CD4-positive, alpha-beta T cell treated with Interleukin-4 for 4 hours (primary cell): Measurements from ENCODE around the gene ZNF79.

ENCODE experiments used
- DNase-seq: peaks from one replicate; pipeline ENCODE4 v3.0.0-alpha.2; 2020

ZNF79 gene

DNA sequence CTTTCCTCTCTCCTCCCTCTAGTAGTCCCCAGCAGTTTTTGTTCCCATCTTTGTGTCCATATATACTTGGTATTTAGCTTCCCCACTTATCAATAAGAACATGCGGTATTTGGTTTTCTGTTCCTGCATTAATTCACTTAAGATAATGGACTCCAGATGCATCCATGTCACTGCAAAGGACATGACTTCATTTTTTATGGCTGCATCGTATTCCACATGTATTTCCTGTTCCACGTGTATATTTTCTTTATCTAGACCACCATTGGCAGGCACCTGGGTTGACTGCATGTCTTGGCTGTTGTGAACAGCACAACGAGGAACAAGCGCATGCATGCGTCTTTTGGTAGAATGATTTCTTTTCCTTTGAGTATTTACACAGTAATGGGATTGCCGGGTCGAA is 6.2 kb downstream of the ZNF79 start:
- DNase-seq, result no peak

DNA sequence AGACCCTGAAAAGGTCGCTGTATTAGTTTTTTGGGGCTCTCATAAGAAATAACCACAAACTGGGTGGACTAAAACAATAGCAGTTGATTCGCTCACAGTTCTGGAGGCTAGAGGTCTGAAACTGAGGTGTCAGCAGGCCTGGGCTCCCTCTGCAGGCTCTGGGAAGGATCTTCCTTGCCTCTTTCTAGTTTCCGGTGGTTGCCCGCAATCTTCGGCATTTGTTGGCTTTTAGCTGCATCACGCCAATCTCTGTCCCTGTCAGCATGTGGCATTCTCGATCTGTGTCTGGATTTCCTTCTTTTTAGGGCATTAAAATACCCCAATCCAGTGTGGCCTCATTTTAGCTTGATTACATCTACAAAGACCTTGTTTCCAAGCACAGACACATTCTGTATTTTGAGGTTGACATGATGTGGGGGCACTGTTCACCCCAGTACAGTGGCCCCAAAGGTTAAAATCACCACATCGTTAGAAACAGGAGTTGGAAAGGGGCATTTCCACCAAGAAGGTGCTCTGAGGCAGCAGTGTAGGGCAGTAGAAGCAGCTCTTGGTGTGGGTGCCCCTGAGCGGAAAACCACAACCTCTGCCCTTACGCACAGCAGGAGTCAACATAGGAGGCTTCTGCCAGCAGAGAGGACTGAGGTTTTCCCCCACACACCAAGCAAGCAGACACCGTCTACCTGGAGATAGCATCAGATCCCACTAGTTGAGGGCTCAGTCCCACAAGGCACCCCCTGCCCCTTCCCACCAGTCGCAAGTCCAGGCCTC is 13.5 kb downstream of the ZNF79 start:
- peak; percentile 36 for DNase-seq

DNA sequence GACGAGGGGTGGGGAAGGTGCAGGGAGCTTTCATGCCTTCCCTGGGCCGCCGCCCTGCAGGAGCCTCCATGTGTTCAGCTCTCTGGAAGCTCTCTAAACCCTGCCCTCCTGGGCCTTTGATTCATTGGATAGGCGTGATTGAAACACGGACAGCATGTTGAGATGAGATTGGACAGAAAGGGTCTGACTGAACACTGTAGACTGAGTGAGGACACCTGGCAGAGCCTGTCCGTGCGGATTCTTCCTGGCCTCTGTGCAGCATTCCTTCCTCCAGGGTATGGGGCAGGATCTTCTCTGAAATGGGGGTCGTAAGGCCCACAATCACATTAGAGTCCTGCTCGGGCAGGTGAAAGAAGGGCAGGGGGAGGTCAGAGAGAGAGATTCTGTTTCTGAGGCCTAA is 14.2 kb downstream of the ZNF79 start:
- no peak for DNase-seq

DNA sequence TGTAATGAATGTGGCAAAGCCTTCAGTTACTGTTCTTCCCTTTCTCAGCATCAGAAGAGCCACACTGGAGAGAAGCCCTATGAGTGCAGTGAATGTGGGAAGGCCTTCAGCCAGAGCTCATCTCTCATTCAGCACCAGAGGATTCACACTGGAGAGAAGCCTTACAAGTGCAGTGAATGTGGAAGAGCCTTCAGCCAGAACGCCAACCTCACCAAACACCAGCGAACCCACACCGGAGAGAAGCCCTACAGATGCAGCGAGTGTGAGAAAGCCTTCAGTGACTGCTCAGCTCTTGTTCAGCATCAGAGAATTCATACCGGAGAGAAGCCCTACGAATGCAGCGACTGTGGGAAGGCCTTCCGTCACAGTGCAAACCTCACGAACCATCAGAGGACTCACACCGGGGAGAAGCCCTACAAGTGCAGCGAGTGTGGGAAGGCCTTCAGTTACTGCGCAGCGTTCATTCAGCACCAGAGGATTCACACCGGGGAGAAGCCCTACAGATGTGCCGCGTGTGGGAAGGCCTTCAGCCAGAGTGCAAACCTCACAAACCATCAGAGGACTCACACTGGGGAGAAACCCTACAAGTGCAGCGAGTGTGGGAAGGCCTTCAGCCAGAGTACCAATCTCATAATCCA is 20.2 kb downstream of the ZNF79 start:
- no peak for DNase-seq

DNA sequence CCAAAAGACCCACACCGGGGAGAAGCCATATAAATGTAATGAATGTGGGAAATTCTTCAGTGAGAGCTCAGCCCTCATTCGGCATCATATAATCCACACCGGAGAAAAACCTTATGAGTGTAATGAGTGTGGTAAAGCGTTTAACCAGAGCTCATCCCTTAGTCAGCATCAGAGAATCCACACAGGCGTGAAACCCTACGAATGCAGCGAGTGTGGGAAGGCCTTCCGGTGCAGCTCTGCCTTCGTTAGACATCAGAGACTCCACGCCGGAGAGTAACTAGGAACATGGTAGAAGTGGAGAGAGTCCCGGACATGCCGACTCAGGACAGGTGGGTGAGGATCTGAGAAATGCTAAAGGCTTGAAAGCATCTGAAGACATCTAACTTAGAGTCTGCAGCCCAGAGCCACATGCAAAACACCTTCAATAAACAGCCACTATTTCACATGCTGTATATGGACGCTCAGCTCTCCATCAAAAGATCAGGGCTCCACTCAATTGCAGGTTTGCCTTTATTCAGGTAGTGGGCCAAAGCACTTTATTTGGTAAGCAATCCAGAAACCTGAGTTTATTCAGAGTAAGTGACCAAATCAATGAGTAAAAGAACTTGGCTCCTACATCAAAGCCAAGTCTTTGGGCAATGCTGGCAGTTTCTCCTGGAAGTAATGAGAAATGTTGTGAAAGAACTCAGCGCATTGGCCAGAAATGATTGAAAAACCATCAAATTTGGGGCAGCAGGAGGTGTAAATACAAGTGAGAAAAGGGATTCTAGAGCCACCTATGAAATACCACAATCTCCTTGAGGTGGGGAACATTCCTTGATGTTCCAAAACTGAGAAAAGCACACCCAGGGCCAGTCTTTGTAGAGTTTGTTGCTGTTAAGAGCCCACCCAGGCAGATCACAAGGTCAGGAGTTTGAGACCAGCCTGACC is 21.0 kb downstream of the ZNF79 start:
- DNase-seq, result no peak

DNA sequence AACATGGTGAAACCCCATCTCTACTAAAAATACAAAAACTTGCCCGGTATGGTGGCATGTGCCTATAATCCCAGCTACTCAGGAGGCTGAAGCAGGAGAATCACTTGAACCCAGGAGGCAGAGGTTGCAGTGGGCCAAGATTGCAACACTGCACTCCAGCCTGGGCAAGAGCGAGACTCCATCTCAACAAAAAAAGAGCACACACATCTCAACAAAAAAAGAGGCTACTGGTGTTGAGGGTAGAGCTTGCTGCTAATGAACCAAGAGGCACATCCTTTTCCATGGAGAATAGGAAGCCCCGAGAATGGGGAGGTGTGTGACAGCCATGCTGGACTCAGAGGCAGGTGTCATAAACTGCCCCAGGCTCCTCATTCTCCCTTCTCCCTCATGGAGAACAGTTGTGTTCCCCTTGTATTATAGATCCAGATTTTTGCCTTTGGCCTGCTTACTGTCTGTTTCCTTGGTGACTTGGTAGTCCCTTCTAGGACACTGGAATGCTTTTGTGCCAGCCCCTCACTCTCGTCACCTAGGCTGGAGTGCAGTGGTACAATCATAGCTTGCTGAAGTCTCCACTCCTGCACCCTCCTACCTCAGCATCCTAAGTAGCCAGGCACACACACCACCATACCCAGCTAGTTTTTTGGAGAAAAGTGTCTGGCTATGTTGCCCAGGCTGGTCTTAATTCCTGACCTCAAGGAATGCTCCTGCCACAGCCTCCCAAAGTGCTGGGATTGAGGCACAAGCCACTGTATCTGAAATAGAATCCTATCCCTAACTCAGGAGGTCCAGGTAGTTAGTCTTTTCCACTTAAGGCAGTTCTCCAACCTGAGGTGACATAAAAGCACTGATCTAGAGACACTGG is 21.9 kb downstream of the ZNF79 start:
- DNase-seq, result no peak

DNA sequence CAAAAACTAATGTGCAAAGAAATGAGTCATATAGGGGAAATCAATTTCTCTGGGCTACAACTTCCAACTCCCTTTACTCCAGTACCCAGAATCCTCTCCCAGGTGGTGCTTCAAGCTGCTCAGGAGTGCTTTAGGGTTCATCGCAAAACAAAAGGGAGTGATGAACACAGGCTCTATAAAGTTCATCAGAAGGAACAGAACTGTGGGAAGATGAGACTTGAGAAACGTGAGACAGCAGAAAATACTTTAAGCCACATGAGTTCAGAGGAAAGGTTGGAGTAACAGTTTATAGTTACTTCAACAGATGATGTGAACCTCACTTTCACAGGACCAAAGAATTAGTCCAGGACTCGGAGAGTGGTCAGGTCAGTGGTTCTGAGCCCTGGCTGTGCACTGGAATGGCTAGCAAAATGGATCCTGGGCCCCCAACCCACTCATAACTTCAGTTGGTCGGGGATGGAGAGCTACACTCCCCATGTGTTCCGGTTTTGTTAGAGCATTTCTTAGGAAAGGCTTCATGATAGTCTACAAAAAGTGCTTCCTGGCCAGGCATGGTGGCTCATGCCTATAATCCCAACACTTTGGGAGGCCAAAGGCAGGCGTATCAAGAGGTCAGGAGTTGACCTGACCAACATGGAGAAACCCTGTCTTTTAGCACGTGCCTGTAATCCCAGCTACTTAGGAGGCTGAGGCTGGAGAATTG is 22.7 kb downstream of the ZNF79 start:
- no peak for DNase-seq

DNA sequence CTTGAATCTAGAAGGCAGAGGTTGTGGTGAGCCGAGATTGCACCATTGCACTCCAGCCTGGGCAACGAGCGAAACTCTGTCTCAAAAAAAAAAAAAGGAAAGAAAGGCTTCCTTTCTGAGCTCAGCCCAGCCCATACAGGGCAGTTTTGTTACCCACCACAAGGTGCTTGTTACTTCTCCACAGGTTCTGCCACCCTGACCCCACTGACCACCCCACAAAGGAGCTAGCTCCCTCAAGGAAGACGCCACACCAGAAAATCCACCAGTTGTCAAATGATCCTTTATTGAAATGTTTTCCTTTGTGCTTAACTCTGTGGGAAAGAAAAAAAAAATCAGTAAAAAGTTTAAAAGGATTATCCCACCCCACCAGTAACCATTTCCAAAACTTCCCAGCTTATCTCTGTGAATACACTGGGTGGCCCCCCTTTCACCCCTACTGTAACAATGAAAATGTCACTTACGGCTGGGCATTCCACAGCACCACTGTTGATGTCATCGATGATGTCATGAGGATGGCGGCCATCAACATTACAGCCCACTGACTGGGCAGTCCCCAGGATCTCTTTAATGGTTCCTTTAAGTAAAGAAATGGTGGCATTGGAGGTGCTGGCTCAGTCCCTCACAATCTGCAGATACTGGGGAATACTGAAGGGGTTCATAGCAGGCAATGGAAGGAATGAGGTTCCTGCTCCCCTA is 23.4 kb downstream of the ZNF79 start:
- DNase-seq, result no peak

DNA sequence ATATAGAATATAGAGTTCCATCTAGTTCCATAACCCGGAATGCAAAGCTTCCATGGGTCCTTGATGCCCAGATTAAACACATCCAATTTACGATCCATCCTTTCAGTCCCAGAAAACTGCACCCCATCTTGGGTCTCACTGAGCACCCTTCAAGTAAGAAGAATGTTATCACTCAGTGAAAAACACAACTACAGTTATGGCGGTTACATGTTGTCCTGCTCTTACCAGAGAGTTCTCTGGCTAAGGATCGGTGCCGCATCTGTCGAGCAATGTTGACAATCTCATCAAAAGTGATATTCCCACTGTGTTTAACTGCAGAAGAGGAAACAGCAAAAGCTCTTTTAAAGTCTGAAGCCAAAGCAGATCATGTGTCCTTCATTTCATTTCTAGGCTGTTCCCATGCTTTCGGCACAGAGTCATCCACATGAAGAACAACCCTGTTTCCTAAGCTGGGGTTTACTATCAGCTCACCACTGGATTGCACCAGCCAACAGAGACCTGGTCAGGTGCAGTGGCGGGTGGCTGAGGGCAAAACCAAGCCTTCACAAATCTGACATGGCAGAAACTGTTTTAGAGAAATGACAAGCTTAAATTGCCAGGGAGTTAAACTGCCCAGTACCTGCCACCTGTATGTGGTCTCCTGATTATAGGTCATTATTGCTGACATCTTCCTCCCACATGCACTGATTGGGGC is 24.1 kb downstream of the ZNF79 start:
- DNase-seq, result no peak

DNA sequence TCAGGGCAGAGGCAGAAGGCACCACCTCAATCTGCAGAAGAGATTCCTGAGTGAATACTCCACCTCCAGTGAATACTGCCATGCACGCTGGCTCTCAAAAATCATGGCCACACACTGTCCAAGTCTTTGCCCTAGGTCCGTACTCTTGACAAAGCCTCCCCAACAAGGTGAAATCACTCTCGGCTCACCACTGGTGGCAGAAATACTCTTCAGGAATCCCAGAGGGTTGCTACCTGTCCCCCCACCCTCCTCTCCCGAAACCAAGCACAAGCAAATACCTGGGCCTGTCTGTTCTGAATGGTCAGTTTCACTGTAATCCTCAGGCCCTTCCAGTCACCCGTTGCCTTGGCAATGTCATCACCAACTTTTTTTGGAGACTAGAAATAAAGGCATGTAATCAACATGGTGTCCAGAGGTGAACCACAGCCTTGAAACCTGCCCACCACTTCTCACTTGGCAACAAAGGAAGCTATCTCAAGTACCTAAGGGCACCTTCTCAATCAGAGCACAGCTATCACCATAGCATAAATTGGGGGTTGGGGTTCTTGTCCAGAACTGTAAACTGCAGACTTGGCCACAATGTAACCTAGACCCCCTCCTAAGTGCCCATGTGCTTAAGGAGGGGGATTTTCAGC is 25.3 kb downstream of the ZNF79 start:
- no peak for DNase-seq

DNA sequence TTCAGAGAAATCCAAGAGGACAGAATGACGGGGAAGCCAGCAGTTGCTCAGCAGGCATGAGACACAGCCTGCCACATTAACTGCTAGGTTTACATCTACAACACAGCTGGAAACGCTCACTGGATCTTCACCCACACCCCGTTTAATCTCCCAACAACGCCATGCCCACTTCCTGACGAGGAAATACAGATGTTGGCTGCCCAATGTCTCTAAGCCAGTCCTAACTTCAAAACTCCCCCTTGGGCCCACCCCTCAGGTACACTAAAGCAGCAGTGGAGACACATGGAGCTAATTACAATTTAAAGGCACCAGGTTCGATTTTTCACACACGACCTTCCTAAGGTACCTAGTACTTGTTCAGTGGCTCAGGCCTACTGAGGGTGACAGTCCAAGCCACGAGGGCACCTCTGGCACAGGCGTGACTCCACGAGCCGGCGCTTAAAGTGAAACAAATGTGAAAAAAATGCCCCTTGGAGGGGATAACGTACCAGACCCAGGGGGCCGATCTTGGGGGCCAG is 26.1 kb downstream of the ZNF79 start:
- DNase-seq, result no peak

DNA sequence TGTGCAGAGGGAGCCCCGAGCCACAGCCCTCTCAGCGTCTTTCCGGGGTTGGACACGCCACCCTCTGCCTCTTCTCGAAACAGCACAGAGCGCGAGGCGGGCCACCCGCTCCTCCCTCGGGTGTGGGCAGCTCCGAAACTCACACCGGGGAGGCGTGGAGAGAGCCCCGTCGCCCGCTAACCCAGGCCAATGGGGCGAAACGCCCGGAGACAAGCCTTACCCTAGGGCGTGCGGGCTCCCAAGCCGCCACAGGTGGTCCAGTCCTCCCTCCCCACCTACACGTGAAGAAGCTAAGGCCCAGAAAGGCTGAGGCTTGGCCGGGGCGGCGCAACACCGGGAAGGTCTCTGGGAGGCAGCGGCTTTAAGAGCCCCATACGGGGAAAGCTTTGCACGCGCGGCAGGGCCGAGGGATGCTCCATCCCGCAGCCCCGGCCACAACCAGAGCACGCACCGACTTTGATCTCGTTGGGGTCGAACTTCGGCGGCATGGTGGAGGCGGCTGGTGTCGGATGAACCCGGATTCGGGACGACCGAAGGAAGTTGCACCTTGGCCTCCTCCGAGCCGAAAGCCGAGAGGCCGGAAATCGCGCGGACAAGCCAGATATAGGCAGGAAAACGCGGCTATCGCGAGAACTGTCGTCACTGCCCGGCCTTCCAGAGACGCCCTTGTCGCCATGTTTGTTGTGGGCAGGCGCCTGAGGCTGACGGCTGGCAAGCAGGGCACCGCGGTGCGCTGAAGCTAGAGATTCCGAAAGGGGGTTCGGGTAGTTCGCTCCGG is 26.8 kb downstream of the ZNF79 start, which contains the start of the genes LRSAM1 and RPL12:
Gene LRSAM1 (plus strand): TSS at position 681 of the 778 bp plus-strand sequence. CDS start 3,018 bp downstream, outside the sequence.
Gene RPL12 (minus strand): TSS at position 577 of the 778 bp plus-strand sequence. CDS start 89 bp downstream, at position 488.
- DNase-seq, result peak; percentile 97

DNA sequence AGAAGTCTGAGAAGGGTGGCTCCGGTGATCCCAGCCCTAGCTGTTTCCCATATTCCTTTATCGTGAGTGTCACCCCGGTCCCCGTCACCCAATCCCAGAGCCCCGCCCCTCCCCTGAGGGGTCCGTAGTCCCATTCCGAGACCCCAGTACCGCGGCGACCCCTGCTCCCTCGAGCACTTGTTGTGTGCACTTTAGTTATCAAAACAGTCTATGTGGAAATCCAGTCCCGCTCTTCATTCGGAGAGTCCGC is 27.4 kb downstream of the ZNF79 start:
- DNase-seq, result no peak

DNA sequence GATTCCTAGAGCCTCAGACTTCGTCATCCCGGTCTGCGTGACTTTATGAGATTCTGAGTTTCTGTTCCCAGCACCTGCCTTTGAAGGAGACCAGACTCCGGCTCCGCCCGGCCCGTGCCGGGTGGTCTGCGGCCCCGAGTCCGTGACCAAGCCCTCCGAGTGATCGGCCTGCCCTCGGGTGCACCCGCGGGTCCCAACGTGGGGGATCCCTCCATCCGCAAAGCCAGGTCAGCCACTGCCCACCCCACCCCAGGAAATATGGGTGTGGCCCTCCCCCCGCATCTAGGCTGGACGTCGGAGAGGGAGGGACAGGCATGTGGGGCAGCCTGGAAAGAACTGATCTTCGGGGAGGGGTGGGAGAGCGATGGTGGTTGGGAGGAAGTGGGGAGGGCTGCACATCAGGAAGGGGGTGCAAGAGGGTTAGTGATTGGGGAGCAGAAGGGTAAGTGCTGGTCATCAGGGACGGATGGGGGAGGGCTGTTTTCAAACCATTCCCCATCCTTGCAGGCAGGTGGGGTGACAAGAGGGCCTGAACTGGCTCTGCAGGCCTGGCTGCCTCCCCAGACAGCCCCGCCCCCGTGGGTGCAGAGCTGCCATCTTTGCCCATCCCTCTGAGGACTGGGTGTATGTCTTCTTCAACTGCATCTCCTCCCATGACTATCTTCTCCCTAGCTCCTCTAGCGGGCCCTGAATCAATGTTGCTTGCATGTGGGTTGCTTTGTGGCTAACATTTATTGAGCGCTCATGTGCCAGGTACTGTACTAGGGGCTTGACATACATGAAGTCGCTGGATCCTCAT is 27.9 kb downstream of the ZNF79 start:
- DNase-seq, result peak; percentile 47

DNA sequence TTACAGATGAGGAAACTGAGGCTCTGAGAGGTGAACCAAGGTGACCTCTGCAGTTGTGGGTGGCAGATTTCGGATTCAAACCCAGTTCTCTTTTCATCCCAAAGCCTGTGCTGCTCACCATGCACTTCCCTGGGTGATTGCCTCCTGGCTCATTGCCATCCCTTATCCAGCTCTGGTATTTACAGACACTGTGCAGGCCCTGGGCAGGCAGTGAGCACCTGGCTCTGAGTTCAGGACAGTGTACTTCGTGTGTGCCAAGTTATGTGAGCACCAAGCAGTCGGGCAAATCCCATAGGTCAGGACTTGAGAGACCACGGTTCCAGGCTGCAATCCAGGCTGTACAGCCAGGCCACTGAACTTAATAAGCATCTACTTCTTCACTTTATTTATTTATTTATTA is 28.5 kb downstream of the ZNF79 start:
- DNase-seq, result no peak

DNA sequence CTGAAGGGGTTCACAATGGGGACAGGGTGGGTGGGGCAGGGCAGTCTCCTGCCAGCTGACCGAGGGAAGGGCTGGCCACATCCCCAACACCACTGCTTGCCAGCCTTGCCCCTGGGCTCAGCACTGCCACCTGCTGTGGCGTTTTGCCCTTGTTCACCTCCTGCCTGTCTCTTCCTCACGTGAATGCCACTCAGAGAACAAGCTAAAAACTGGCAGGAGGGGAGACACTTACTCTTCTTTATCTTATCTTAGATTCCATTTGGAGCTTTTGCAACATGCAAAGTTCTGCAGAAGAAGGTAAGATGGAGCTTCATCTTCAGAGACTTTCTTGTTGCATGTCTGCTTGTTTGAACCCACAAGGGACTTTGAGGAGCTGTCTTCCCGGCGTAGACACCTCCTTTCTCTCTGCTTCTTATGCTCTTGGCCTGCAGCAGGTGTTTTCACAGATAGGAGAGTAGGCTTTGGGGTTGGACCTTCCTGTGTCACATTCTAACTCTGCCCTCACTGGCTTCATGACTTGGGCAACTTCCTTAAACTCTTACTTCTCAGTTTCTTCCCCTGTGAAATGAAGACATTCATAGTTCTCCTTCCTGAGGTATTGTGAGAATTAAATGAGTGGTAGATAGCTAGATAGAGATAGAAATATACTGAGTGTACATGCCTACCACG is 31.3 kb downstream of the ZNF79 start:
- DNase-seq, result no peak

DNA sequence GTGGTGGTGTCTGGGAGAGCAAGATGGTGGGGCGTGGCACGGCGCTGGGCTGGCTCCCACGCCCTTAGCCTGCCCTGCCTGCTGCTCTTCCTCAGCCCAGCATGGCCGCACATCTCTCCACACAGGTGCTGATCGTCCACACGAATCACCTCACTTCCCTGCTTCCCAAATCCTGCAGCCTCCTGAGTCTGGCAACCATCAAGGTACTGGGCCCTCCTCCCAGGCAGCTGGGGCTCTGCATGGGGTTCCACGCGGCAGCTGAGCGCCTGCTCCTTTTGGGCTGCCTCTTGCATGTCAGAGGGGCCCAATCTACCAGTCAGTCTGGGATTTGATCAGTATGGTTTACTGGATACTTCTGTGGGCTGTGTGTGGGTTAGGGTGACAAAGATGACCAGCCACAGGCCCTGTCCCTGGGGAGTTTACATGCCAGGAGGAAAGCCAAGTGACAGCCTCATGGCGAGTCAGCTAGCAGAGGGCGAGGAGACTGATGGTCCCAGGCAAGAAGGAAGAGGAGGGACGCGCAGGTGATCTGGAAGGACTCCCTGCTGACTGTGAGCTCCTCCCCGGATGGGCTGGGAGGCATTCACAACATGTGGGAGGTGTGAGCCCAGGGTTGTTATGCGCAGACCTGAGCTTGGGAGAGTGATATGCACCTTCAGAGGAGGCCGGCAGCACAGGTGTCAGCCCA is 33.2 kb downstream of the ZNF79 start:
- no peak for DNase-seq
